Measurements from ENCODE around the gene TTYH1. TPM values are rescaled to one million over a fixed set of nuclear protein-coding genes. Genes with fewer than 3 reads are reported as not detected.
A peak's percentile ranks its signal among the peaks of the same experiment; 100 is the strongest.

Gene TTYH1
- total RNA-seq, 1 experiment from 2014 or later = not detected

DNA sequence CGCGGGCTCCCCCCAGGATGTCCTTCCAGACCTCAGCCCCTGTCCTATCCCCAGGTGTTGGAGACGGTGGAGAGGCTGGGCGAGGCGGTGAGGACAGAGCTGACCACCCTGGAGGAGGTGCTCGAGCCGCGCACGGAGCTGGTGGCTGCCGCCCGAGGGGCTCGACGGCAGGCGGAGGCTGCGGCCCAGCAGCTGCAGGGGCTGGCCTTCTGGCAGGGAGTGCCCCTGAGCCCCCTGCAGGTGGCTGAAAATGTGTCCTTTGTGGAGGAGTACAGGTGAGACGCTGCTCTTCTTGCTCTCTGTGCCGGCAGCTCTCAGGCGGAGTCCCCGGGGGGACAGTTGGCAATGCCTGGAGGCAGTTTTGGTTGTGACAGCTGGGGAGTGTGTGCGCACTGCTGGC, 6.9 kb downstream of the TTYH1 start:
- DNase-seq (ENCODE audit: low read depth) = no peak

- no peak for DNase-seq (ENCODE audit: low read depth)
Observed at GRCh38 chr19:54424201-54424600, 8.9 kb downstream of the TTYH1 start.

DNA sequence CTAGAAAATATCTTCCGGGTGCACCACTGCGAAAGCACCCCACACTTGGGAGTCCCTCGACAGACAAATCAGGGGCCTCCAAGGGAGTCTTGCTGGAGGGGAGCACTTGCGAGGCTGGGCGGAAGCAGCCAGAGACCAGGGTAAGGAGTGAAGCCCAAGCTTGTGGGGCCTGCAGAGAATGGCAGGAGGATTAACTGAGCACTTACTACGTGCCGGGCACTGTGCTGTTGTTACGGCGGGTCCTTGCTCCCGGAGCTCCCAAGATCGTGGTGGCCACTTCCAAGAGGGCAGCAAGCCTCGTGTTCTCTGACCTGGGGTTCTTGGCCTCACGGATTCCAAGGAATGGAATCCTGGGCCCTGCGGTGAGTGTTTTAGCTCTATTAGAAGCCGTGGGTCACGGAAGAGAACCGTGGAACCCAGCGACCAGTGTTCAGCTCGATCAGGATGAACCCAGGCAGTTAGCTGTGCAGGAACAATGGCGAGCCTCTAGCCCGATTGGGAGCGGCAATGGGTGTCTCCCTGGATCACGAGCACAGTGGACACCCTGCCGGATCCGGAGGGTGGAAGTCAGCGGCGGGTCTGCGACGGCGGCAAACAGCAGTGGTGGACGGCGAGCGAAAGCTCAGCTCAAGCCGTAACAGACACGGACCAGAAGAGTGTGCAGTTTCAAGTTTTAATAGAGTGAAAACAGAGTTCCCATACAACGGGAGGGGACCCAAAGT, 9.6 kb downstream of the TTYH1 start:
- no peak for DNase-seq (ENCODE audit: low read depth)

- DNase-seq (ENCODE audit: low read depth) = no peak
Observed at GRCh38 chr19:54425382-54425723, 10.1 kb downstream of the TTYH1 start.

DNA sequence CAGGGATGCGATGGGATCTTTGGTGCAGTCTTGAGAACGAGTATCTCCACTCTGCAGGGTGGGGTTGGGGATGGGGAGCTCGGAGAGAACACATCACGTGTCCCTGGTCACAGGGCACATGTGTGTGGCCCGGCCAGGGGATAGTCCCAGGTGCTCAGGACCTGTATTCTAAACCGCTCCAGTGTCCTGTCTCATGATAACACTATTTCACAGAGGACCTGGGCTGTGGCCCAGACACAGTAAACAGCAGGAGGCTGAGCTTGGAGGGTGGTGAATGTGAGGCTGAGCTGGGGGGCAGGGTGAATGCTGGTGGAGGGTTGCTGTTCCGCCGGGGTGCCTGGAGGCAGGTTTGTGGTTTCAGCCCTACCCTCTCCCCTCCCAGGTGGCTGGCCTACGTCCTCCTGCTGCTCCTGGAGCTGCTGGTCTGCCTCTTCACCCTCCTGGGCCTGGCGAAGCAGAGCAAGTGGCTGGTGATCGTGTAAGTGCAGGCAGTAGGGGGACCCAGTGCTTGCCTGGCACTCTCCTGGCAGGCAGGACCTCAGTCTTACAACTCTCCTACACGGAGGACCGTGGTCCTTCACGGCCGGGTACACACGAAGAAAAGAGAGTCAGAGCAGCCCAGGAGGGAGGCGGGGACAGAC, 11.1 kb downstream of the TTYH1 start:
- no peak for DNase-seq (ENCODE audit: low read depth)

DNA sequence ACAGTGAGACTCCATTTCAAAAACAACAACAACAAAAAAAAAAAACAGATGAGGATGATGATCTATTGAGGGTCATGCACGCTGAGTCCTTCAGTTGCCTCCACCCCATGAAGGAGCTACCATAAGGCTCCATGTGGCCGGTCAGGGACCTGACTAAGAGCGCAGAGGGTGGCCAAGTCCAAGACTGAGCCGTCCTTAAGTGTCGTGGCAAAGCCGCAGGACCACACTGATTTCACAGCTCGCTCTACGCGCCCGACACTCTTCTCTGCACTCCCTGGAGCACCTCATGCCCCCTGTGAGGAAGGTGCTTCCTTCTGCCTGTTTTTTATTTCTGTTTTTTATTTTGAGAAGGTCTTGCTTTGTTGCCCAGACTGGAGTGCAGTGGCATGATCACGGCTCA, 12.3 kb downstream of the TTYH1 start:
- no peak for DNase-seq (ENCODE audit: low read depth)

DNA sequence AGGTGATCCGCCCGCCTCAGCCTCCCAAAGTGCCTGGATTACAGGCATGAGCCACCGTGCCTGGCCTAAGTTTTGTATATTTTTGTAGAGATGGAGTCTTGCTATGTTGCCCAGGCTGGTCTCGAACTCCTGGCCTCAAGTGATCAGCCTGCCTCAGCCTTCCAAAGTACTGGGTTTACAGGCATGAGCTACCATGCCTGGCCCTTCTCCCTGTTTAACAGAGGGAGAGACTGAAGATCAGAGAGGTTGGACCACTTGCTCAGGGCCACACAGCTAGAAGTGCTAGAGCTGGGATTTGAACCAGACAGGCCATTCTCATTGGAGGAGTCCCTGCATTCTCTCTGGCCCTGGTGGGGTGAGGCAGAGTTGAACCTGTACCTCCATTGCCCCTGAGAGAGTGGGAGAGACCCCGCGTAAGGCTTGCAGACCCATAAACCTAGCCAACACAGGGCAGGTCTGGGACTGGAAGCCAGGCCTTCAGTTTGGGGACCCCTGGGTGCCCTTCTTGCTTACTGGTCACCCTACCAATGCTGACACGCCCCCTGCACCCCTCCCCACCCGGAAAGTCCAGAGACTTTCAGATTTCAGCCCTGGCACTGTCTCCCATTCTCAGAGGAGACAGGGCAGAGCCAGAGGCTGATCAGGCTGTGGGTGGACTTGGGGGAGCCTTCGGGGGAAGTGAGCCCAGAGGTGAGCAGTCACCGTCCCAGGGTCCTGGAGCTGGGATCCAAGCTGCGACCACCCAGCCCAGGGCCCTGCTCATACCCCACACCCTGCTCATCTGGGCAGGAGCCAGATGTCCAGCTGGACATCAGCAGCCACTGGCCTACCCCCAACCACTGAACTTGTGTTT, 13.3 kb downstream of the TTYH1 start:
- DNase-seq (ENCODE audit: low read depth) = no peak

DNA sequence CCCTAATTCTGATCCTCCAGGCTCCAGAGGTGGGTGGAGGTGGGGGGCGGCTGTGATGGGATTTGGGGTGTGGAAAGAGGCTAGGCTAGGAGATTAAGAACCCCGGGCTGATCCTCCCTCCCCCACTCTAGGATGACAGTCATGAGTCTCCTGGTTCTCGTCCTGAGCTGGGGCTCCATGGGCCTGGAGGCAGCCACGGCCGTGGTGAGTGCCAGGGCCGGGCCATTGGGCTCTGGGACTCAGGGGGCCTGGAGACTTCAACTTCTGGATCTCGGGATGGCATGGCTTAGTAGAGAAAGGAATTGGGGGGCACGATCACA, 13.9 kb downstream of the TTYH1 start:
- DNase-seq (ENCODE audit: low read depth) = no peak

- no peak for DNase-seq (ENCODE audit: low read depth)
Observed at GRCh38 chr19:54429545-54430227, 14.4 kb downstream of the TTYH1 start.

- DNase-seq (ENCODE audit: low read depth) = peak; percentile 66
Observed at GRCh38 chr19:54430306-54431254, 15.3 kb downstream of the TTYH1 start.

- DNase-seq (ENCODE audit: low read depth) = peak; percentile 76
Observed at GRCh38 chr19:54431255-54431838, 16.1 kb downstream of the TTYH1 start.

DNA sequence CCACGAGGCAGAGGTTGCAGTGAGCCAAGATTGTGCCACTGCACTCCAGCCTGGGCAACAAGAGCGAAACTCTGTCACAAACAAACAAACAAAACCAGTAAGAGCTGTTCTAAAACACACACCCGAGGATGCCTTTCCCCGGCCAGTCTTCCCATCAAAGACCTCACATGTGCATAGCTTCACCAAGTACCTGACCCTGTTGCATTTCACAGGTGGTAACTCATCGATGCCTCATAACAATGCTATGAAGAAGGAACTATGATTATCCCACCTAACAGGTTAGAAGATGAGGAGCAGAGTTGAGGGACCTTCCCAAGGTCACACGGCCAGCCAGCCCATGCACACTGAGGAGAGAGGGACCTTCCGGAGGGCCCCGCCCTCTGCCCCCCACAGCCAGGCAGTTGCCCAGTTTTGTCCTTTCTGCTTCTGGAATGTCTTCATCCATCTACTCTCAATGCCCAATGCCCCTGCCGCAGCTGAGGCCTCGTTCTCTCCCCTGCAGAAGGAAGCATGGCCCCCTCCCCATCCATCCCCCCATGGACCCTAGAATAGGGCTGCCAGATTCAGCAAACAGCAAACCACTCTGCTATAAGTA, 17.0 kb downstream of the TTYH1 start:
- no peak for DNase-seq (ENCODE audit: low read depth)

DNA sequence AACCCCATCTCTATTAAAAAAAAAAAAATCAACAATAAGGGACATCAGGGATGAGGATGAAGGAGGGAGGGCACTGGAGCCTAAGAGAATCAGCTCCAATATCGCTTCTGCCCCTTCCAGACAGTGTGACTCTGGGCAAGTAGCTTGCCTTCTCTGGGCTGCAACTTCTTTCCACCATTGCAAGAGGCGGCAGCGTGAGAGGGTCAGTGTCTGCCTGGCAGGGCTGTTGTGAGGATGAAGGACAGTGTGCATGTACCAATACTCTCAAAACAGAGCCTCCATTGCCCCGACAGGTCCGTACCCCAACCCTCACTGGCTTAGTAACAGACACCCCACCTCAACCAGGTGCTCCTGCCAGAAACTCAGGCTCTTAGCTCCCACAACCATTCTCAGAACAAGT, 18.4 kb downstream of the TTYH1 start:
- DNase-seq (ENCODE audit: low read depth) = no peak

GRCh38 chr19:54434112-54434872, 19.0 kb downstream of the TTYH1 start:
- no peak for DNase-seq (ENCODE audit: low read depth)

DNA sequence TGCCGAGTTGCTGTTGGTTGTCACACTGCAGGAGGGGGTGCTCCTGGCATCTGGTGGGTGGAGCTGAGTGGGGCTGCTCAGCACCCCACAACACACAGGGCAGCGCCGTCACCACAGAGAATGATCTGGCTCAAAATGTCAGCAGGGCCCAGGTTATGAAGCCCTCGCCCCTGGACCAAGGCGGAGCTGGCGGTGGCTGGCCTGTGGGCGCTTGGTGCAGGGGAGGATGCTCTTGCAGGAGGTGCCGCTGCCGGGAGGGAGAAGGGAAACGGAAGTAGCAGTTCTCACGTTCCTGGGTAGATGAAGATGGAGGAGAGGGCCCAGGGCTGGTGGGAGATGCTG, 19.6 kb downstream of the TTYH1 start:
- DNase-seq (ENCODE audit: low read depth) = no peak

DNA sequence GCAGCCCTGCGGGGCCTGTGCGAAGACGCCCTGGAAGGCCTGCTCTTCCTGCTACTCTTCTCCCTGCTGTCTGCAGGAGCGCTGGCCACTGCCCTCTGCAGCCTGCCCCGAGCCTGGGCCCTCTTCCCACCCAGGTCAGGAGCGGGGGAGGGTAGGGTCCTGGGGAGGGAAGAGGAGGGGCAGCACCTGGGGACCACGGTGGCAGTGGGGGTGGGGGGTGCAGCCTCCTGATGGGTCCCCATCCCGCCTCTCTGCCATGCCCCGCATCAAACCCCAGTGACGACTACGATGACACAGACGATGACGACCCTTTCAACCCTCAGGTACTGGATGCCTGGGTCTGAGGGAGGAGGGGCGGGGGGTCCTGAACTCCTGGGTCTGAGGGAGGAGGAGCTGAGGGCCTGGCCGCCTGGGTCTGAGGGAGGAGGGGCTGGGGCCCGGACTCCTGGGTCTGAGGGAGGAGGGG, 20.3 kb downstream of the TTYH1 start:
- DNase-seq (ENCODE audit: low read depth) = no peak

DNA sequence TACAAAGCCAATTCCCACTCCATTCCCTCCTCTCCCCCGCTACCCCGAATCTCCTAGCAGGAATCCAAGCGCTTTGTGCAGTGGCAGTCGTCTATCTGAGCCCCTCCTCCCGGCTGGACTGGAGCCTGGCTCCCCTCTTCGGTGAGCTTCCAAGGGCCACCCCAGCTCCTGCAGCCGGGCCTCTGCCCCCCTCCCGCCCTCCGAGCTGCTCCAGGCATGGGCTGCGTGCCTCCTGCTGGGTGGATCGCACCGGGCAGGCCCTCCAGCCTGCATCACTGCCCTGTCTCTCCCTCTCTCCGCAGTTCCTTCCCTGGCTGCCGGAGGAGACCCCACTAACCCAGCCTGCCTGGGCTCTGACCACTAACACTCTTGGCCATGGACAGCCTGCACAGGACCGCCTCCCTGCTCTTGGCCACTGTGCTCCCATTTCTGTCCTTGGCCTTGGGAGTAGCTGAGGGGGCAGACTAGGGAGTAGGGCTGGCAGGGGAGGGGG, 20.8 kb downstream of the TTYH1 start:
- no peak for DNase-seq (ENCODE audit: low read depth)

GRCh38 chr19:54436628-54437252, 21.5 kb downstream of the TTYH1 start:
- DNase-seq (ENCODE audit: low read depth) = no peak
